GM23248 (cell line): ENCODE results near the gene PRKCE.

ENCODE experiments used
- EZH2 ChIP-seq: fragments of 200-600 bp; sonication (generic); IDR thresholded peaks from 2 replicates; pipeline ENCODE4 v1.6.1; 2018; ENCODE audit warnings: antibody characterized with exemption, mild to moderate bottlenecking; ENCODE audit not compliant: insufficient read depth, poor library complexity, severe bottlenecking
- EZH2phosphoT487 ChIP-seq: fragments of 200-600 bp; sonication (generic); IDR thresholded peaks from 2 replicates; pipeline ENCODE4 v1.6.1; 2018; ENCODE audit warnings: antibody characterized with exemption, moderate library complexity, mild to moderate bottlenecking, low read depth; ENCODE audit not compliant: insufficient read depth

DNA sequence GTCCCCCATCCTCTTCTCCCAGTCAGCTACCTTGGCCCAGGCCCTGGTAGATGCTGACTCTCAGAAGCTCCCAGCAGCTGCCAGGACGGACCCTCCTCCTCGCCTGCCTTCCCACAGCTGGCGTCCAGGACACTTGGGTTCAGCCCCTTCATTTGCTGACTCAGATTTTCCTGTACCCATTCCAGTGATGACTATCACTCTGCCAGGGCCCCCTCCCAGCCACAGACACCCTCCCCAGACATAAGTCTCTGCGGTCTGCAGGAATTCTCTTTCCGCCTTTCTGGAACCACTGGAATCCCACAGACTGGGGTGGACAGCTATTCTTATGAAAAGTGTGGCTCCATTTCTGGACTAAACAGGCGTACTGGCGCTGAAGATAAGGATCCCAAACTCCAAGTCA, 385.5 kb downstream of the PRKCE start:
- TF ChIP-seq EZH2: no peak
- no peak for TF ChIP-seq EZH2phosphoT487
